Upper lobe of left lung (tissue), 6 donors: ENCODE results near the gene COASY. TPM values are rescaled to one million over a fixed set of nuclear protein-coding genes. Genes with fewer than 3 reads are reported as not detected.

Experiments
- ATAC-seq, 2 donors: fragments of 200-7000 bp; cut with Tn5 transposase; one replicate each; pipeline ENCODE4 v1.9.1; 2022; ENCODE audit warnings: mild to moderate bottlenecking in 2 of 2, moderate library complexity in 2 of 2; ENCODE audit not compliant: low FRiP score in 2 of 2
- DNase-seq, 2 donors: peaks; one replicate each; pipeline ENCODE4 v3.0.0-alpha.2; 2019 to 2020
- H3K27ac ChIP-seq, 4 donors: fragments of 200-600 bp; sonication (generic); one replicate each; pipeline ENCODE4 v1.5.1; 2016 to 2019
- H3K27me3 ChIP-seq, 4 donors: fragments of 200-600 bp; sonication (generic); one replicate each; pipeline ENCODE4 v1.5.1; 2017 to 2019
- H3K36me3 ChIP-seq, 4 donors: fragments of 200-600 bp; sonication (generic); one replicate each; pipeline ENCODE4 v1.5.1; 2016 to 2019
- H3K4me1 ChIP-seq, 4 donors: fragments of 200-600 bp; sonication (generic); one replicate each; pipeline ENCODE4 v1.5.1; 2018 to 2019
- H3K4me3 ChIP-seq, 4 donors: fragments of 200-600 bp; sonication (generic); one replicate each; pipeline ENCODE4 v1.5.1; 2017 to 2019; ENCODE audit warnings: mild to moderate bottlenecking in 2 of 4, moderate library complexity in 1 of 4
- H3K9me3 ChIP-seq, 4 donors: fragments of 200-600 bp; sonication (generic); one replicate each; pipeline ENCODE4 v1.5.1; 2018 to 2019
- EP300 ChIP-seq, 4 donors: sonication (generic); formaldehyde crosslinking; IDR thresholded peaks; one replicate each; pipeline ENCODE4 v1.5.1; 2017; ENCODE audit warnings: antibody characterized with exemption in 4 of 4, control low read depth in 2 of 4
- POLR2A ChIP-seq, 4 donors: fragments of 450-650 bp; IDR thresholded peaks; one replicate each; pipeline ENCODE4 v1.5.1; 2016 to 2017; ENCODE audit warnings: antibody characterized with exemption in 4 of 4, mild to moderate bottlenecking in 2 of 4
- POLR2AphosphoS5 ChIP-seq, 2 donors: sonication (generic); formaldehyde crosslinking; IDR thresholded peaks; one replicate each; pipeline ENCODE4 v1.5.1; 2017; ENCODE audit warnings: antibody characterized with exemption in 2 of 2
- WGBS, 2 donors: methylation state at CpG; one replicate each; pipeline ENCODE4 v1.1.5; 2017 to 2018; 5-methylcytosine and 5-hydroxymethylcytosine counted together
- total RNA-seq, 6 donors: library from RNA; depleted of rRNA in 4 of 6; stranded (reverse); fragments of >200 nt in 4 of 6; gene quantifications; one replicate each; pipeline versions ENCODE4 v1.1.0 to v1.2.1, GENCODE V29; 2016 to 2021
- TF ChIP-seq, protein P1 (sequence below), 6 experiments: fragments of 450-650 bp in 4 of 6; fragments of 200-600 bp in 2 of 6; sonication (generic) in 2 of 6; IDR thresholded peaks; one replicate each; pipeline ENCODE4 v1.5.1; 2016 to 2019; ENCODE audit warnings: antibody characterized with exemption in 6 of 6
- donor health status: DM: no; HTN: no; CAD: no; lungs with moderate emphysema.
- donor health status: DM: no; HTN: yes; CAD: no; lungs with severe emphysema.

Gene COASY
- total RNA-seq, 6 donors from 2014 or later: 34.7 to 71.1 (median 51.4) TPM

DNA sequence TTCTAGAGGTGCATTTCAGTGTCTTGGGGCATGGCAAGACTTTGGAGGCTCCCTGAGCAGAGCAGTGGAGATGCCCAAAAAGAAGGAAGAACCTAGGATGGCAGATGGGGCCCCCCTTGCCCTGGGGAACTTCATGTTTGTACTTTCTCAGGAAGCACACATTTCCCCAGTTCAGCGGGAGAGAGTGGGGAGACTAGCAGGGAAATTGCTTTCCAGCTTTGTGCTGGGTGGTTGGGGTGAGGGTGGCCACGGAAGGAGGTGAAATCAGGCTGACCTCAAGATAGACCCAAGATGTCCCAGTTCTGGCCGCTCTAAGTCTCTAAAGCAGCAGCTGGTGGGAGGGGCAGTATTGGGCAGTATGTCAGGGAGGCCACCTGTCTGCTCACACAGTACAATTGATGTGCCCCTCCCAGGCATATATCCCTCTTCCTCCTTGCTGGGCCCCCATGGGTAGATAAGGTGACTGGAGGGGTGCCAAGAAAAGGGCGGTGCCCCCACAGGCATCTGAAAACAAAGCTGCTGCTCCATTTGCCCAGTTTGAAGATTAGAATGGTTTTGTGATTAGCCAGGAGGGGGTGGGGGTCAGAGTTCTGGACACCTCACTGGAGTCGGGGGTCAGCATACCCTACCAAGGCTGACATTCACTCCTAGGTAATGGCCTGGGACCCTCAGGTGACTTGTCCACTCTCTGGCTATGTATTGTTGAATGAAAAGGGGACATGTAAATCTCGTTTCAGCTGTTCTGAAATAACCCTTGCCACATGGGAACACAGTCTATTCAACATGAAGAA is 43.0 kb upstream of the COASY start:
- H3K36me3 ChIP-seq: peaks cover 4 to 48% (median 32%) of the 10 kb centered on the region in 4 donors
- peak; percentile 15 to 52 for ATAC-seq
- peak overlapping the region; percentile 84 to 92 (median 90) for H3K27ac ChIP-seq
- H3K4me3 ChIP-seq: no peak overlapping the region
- H3K9me3 ChIP-seq: no peaks in the 10 kb centered on the region
- peaks cover 67 to 70% (median 70%) of the 10 kb centered on the region in 4 donors for H3K4me1 ChIP-seq
- WGBS, 2 donors: 24 to 32% methylated on average over 4 to 6 of the region's 6 CpGs
- TF ChIP-seq, protein P1, sequence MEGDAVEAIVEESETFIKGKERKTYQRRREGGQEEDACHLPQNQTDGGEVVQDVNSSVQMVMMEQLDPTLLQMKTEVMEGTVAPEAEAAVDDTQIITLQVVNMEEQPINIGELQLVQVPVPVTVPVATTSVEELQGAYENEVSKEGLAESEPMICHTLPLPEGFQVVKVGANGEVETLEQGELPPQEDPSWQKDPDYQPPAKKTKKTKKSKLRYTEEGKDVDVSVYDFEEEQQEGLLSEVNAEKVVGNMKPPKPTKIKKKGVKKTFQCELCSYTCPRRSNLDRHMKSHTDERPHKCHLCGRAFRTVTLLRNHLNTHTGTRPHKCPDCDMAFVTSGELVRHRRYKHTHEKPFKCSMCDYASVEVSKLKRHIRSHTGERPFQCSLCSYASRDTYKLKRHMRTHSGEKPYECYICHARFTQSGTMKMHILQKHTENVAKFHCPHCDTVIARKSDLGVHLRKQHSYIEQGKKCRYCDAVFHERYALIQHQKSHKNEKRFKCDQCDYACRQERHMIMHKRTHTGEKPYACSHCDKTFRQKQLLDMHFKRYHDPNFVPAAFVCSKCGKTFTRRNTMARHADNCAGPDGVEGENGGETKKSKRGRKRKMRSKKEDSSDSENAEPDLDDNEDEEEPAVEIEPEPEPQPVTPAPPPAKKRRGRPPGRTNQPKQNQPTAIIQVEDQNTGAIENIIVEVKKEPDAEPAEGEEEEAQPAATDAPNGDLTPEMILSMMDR (IDR thresholded peaks at IDR 0.05): no peak
- TF ChIP-seq POLR2AphosphoS5 (IDR thresholded peaks at IDR 0.05) (peak in 1 of 2 donors; percentile 61), EP300 (IDR thresholded peaks at IDR 0.05) (peak in 1 of 4 donors; percentile 11)
- peak in 1 of 2 donors; percentile 57 for DNase-seq
- no peaks in the 10 kb centered on the region for H3K27me3 ChIP-seq

DNA sequence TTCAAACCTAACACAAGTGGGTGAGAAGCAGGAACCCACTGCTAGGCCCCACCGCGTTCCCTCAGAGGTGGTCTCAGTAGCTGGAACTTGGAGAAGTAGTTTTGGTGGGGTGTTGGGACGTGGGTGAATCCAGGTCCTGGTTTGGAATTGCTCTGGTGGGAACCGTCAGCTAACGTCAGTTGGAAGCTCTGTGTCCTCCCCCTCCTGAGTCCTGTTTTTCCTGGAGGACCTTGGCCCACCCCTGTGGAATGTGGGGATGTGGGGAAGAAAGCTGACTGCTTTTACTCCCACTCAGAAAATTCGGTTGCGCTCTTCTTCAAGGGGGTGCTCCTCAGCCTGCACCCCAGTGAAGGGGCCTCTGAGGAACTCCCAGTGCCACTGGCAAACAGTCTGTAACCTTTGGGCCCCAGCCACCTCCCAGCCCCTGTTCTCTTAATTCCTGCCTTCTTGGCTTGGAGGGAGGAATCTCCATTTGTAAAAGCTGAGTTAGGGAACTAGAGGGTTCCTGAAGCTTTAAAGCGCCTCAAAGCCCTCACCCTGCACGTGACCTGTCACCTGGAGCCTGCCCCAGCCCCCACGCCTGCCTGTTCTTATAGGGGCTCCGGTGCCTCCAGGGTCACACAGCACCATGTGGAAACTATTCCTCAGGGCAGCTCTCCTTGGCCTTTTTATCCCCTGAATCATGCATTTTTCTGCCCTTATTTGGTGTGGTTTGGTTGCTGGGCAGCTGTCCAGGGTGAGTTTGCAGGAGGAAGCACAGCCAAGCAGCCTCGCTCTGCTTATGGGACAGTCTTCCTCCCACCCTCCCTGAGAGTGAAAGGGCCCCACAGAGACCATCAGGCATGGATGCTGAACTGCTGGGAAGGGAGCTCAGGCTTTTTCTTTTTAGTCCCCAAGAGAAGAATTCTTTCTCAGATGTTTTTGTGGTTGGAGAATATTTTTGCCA is 42.1 kb upstream of the COASY start:
- no peak overlapping the region for H3K4me3 ChIP-seq
- peak; percentile 75 to 80 for ATAC-seq
- H3K27ac ChIP-seq: peak overlapping the region; percentile 84 to 92 (median 90)
- 36 to 40% methylated on average over 9 to 12 of the region's 12 CpGs for WGBS, 2 donors
- peaks cover 67 to 70% (median 70%) of the 10 kb centered on the region in 4 donors for H3K4me1 ChIP-seq
- H3K27me3 ChIP-seq: no peaks in the 10 kb centered on the region
- H3K9me3 ChIP-seq: no peaks in the 10 kb centered on the region
- peak; percentile 75 to 80 for DNase-seq
- H3K36me3 ChIP-seq: peaks cover 0 to 40% (median 25%) of the 10 kb centered on the region in 4 donors
- TF ChIP-seq POLR2A (IDR thresholded peaks at IDR 0.05) (no peak), POLR2AphosphoS5 (IDR thresholded peaks at IDR 0.05) (peak; percentile 37 to 43), EP300 (IDR thresholded peaks at IDR 0.05) (no peak)
- TF ChIP-seq, protein P1 (IDR thresholded peaks at IDR 0.05): no peak

DNA sequence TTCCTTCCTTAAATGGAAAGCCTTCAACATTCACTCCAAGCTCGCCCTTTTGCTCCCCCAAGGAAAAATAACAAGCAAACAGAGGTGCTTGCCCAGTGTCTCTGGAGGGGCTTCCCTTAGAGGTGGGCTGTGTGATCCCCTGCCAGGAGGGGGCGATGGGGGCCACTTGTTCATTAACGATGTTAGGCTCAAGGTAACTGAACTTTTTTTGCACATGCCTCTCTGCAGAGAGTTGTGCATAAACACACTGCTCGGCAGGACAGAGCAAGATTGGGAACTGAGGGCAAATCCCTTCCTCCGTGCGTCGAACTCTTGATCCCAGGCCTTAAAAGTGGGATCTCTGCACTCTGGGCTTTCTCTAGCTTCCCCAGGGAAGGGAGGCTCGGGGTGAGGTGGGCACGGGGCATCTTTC is 41.4 kb upstream of the COASY start:
- Histone ChIP-seq H3K4me1 (peaks cover 69 to 73% (median 70%) of the 10 kb centered on the region in 4 donors), H3K4me3 (no peak overlapping the region)
- 57 to 61% methylated on average over 4 to 9 of the region's 9 CpGs for WGBS, 2 donors

DNA sequence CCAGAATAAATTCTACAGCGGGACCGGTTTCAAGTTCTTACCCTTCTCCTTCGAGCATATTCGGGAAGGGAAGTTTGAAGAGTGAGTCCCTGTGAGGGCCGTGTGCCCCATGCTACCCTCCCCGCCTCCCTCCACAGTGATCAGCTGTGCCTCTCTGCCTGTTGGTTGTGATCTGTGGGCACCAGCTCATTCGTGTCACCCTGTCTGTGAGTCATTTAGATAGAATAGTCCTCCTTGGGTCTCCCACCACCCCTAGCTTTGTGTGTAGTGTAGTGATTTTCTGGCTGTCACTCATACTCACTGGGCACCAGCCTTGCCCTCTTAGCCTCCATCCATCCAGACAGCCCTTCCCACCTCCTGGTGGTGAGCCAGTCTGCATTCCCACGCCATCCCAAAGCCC is 40.9 kb upstream of the COASY start:
- H3K9me3 ChIP-seq: no peaks in the 10 kb centered on the region
- H3K4me1 ChIP-seq: peaks cover 69 to 74% (median 74%) of the 10 kb centered on the region in 4 donors
- ATAC-seq (no peak), DNase-seq (no peak)
- H3K36me3 ChIP-seq: peaks cover 0 to 37% (median 18%) of the 10 kb centered on the region in 4 donors
- H3K27ac ChIP-seq: peak overlapping the region; percentile 84 to 92 (median 90)
- no peaks in the 10 kb centered on the region for H3K27me3 ChIP-seq
- WGBS, 2 donors: 56 to 73% methylated on average over 8 of the region's 8 CpGs
- H3K4me3 ChIP-seq: no peak overlapping the region
- TF ChIP-seq, protein P1 (IDR thresholded peaks at IDR 0.05): no peak
- no peak for TF ChIP-seq EP300 (IDR thresholded peaks at IDR 0.05)
- no peak for TF ChIP-seq POLR2AphosphoS5 (IDR thresholded peaks at IDR 0.05)
- TF ChIP-seq POLR2A (IDR thresholded peaks at IDR 0.05): no peak

More for the DNA sequence above, 41.4 kb upstream of the COASY start:
- ATAC-seq (no peak), DNase-seq (no peak)
- Histone ChIP-seq H3K9me3 (no peaks in the 10 kb centered on the region), H3K27me3 (no peaks in the 10 kb centered on the region), H3K36me3 (peaks cover 0 to 37% (median 20%) of the 10 kb centered on the region in 4 donors), H3K27ac (peak overlapping the region; percentile 84 to 92 (median 90))
- TF ChIP-seq, protein P1 (IDR thresholded peaks at IDR 0.05): peak in 1 of 6 experiments; percentile 6
- no peak for TF ChIP-seq EP300 (IDR thresholded peaks at IDR 0.05)
- TF ChIP-seq POLR2AphosphoS5 (IDR thresholded peaks at IDR 0.05): no peak
- no peak for TF ChIP-seq POLR2A (IDR thresholded peaks at IDR 0.05)
